Stimulated activated CD8-positive, alpha-beta memory T cell treated with anti-CD3 and anti-CD28 coated beads, Interleukin-4, amount 100 ng/mL, for 48 hours (primary cell): ENCODE data around the gene POTEM.
"Not testable (repeated sequence)": the region's sequence is repeated elsewhere in the genome, so short reads cannot be mapped to it uniquely, and the experiment has no call there.

Experiments
- DNase-seq: peaks from one replicate; pipeline ENCODE4 v3.0.0-alpha.2; 2020

Gene POTEM

GRCh38 chr14:19038060-19038664, 70.9 kb downstream of the POTEM start:
- DNase-seq = not testable (repeated sequence)

DNA sequence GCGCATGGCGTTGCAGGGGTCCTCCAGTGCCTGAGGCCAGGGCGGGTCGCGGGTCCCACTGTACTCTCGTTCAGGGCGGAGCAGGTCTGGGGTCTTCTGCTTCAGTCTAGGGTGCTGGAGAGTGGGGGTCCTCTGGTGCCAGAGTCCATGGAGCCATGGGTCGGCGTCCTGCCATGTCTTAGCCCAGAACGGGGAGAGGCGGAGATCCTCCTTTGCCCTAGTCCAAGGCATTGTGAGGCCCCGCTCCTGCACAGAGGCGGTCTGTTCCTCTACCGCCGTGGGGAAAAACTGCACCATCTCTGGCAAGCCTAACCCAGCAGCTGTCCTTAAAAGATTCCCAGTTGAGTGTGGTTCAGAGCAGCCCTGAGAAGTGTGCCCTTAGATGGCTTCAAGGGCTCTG, 71.6 kb downstream of the POTEM start:
- DNase-seq = not testable (repeated sequence)

DNA sequence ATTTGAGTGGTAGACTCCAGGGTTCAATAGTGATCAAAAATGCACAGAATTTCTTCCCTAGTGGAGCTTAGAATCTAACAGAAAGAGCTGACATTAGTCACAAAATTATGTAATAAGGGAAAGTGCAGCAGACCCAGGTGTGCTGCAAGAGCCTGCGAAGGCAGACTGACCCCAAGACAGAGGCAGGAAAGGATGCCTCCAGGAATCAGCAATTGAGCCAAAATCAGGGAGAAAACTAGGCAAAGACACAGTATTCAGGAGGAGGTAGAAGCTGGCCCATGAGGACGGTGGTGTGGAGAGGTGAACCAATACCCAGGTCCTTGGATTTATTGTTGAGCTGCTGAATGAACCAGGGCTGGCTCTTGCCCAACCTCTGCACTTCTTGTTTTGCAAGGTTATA, 76.2 kb downstream of the POTEM start:
- not testable (repeated sequence) for DNase-seq
